Skeletal muscle cell (primary cell): ENCODE results near the gene ARID3A.
A peak's percentile ranks its signal among the peaks of the same experiment; 100 is the strongest.
"Not testable (repeated sequence)": the region's sequence is repeated elsewhere in the genome, so short reads cannot be mapped to it uniquely, and the experiment has no call there.

ENCODE experiments used
- DNase-seq: peaks from one replicate; pipeline ENCODE4 v3.0.0-alpha.2; 2010; ENCODE audit warnings: low read depth
- H3K4me3 ChIP-seq: 2 replicates; pipeline ENCODE4 v1.5.1; 2011; ENCODE audit warnings: low read depth, mild to moderate bottlenecking, control low read depth, low read length, moderate library complexity

Gene ARID3A

GRCh38 chr19:925526-926322 is at the start of gene ARID3A:
TSS of gene ARID3A (plus strand) at chr19:926035. CDS start at chr19:929529, 3,494 bp downstream.
- peak; percentile 52 for DNase-seq
- peak within 1 kb of the TSS; percentile 89 for H3K4me3 ChIP-seq

GRCh38 chr19:876089-876488 is 49.7 kb upstream of the ARID3A start:
- no peak for DNase-seq
- H3K4me3 ChIP-seq: no peak overlapping the region

- DNase-seq: no peak
- no peak overlapping the region for H3K4me3 ChIP-seq
Measured at GRCh38 chr19:876780-877314, 49.0 kb upstream of the ARID3A start.

GRCh38 chr19:877992-878660 is 47.7 kb upstream of the ARID3A start:
- not testable (repeated sequence) for H3K4me3 ChIP-seq

GRCh38 chr19:878751-879561 is 46.9 kb upstream of the ARID3A start:
- not testable (repeated sequence) for DNase-seq, H3K4me3 ChIP-seq

More at GRCh38 chr19:877992-878660, 47.7 kb upstream of the ARID3A start:
- not testable (repeated sequence) for DNase-seq

DNA sequence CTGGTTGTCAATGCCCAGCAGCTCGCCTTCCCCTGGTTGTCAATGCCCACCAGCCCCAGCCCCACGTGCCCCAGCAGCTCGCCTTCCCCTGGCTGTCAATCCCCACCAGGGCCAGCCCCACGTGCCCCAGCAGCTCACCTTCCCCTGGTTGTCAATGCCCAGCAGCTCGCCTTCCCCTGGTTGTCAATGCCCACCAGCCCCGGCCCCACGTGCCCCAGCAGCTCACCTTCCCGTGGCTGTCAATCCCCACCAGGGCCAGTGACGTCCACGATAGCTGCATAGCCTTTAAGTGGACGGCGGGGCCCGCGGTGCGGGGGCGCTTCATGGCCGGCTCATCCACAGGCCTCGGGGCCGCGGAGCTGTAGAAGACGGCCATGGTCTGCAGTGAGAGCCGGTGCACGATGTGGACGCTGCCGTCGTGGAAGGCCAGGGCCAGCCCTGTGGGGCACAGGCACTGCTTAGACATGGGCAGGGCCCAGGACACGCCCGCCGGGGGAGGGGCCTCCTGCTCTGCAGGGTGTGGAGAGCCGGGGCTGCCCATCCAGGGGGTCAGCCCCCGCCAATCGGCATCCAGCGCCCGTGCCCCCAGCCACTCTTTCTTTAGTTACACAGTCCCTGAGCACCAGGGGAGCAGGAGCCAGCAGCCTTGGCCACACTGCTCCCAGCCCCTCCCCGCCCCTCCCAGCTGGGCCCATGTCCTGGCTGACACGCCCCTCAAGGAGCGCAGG is 46.0 kb upstream of the ARID3A start:
- no peak for DNase-seq
- no peak overlapping the region for H3K4me3 ChIP-seq

GRCh38 chr19:881385-882071 is 44.3 kb upstream of the ARID3A start:
- DNase-seq: no peak
- H3K4me3 ChIP-seq: no peak overlapping the region

- DNase-seq: no peak
- no peak overlapping the region for H3K4me3 ChIP-seq
Measured at GRCh38 chr19:882871-883497, 42.9 kb upstream of the ARID3A start.

- H3K4me3 ChIP-seq: no peak overlapping the region
- DNase-seq: no peak
Measured at GRCh38 chr19:883661-884211, 42.1 kb upstream of the ARID3A start.

GRCh38 chr19:884420-885211 is 41.2 kb upstream of the ARID3A start:
- H3K4me3 ChIP-seq: no peak overlapping the region
- no peak for DNase-seq

GRCh38 chr19:885536-886224 is 40.2 kb upstream of the ARID3A start:
- H3K4me3 ChIP-seq: no peak overlapping the region
- DNase-seq: no peak

GRCh38 chr19:887072-887471 is 38.8 kb upstream of the ARID3A start:
- DNase-seq: no peak

DNA sequence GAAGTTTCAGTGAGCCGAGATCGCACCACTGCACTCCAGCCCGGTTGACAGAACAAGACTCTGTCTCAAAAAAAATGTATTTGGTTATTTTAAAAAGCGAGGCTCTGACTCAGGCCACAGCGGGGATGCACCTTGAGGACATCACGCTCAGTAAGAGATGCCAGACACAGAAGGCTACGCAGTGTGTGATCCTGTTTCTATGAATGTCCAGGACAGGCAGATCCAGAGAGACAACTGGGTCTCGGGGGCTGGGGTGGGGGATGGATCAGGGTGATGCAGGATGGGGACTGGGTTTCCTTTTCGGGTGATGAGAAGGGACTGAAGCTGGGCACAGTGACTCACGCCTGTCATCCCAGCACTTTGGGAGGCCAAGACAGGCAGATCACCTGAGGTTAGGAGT is 38.2 kb upstream of the ARID3A start:
- no peak for DNase-seq
- H3K4me3 ChIP-seq: no peak overlapping the region

More at GRCh38 chr19:887072-887471, 38.8 kb upstream of the ARID3A start:
- no peak overlapping the region for H3K4me3 ChIP-seq

DNA sequence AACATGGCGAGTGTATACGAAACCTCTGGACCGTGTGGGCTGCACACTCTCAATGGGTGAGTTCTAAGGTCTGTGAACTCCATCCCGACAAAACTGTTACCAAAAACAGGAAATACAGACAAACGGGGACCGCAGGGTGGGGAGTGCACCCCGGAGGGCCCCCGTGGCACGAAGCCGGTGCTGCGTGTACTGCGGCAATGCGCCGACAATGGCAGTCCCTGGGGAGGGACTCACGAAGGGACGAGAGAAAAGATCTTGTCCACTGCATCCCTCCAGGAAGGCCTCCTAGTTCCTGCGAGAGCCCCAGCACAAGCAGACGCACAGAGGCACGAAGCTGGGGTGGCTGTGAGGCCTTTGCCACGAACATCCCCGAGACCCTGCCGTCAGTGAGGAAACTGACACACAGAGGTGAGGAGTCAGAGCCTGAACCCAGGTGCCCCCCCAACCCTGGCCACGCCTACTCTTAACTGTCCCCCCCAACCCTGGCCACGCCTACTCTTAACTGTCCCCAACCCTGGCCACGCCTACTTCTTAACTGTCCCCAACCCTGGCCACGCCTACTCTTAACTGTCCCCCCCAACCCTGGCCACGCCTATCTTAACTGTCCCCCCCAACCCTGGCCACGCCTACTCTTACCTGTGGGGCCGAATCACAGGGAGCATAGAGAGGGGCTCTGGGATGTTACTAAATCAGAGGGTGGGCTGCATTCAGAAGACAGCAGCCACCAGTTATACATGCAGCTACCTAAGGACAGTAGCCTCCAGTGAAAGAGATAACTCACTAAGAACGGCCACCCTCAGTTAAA is 37.1 kb upstream of the ARID3A start:
- H3K4me3 ChIP-seq: no peak overlapping the region
- no peak for DNase-seq

GRCh38 chr19:889662-890295 is 36.1 kb upstream of the ARID3A start:
- no peak for DNase-seq
- no peak overlapping the region for H3K4me3 ChIP-seq
